ENCODE results near the gene CNTFR.
A peak's percentile ranks its signal among the peaks of the same experiment; 100 is the strongest.

DNA sequence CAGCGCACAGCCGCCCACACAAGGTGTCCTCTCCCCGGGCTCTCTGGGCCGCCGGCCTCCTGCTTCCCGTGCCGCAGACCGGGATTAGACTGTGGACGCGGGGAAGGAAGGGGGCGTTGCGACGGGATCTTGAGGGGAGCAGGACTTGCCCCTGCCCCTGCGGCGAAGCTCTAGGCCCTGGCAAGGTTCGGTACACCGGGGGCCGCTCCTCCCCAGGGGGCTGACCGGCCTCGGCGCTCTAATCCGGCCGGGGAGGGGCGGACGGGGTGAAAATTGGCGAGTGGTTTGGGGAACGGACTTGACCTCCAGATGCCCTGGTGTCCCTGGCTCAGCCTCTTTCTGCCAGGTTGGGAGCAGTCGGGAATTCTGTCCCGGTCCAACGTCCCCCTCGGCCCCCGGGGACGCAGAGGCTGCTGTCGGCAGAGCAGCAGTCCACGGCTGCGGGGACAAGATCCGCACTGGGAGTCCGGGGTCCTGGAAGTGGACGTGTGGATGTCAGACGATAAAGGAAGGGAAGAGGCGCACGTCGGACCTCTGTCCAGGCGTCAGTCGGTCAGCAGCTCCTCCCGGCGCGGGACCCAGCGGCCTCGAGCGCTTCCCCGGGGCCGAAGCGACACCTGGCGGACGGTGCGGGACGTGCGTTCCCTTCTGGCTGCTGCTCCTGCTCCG, 1.9 kb upstream of the CNTFR start:
- TF ChIP-seq, protein P1, sequence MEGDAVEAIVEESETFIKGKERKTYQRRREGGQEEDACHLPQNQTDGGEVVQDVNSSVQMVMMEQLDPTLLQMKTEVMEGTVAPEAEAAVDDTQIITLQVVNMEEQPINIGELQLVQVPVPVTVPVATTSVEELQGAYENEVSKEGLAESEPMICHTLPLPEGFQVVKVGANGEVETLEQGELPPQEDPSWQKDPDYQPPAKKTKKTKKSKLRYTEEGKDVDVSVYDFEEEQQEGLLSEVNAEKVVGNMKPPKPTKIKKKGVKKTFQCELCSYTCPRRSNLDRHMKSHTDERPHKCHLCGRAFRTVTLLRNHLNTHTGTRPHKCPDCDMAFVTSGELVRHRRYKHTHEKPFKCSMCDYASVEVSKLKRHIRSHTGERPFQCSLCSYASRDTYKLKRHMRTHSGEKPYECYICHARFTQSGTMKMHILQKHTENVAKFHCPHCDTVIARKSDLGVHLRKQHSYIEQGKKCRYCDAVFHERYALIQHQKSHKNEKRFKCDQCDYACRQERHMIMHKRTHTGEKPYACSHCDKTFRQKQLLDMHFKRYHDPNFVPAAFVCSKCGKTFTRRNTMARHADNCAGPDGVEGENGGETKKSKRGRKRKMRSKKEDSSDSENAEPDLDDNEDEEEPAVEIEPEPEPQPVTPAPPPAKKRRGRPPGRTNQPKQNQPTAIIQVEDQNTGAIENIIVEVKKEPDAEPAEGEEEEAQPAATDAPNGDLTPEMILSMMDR (IDR thresholded peaks at IDR 0.05): peak; percentile 75 to 87 (median 86)
- TF ChIP-seq POLR2AphosphoS5 (IDR thresholded peaks at IDR 0.05): peak in 1 of 3 donors; percentile 28
